Muscle of arm (tissue), 12 donors: ENCODE results near the gene CNTN1. TPM values are rescaled to one million over a fixed set of nuclear protein-coding genes. Genes with fewer than 3 reads are reported as not detected.
A peak's percentile ranks its signal among the peaks of the same experiment; 100 is the strongest.

Source experiments
- DNase-seq: peaks from one replicate; pipeline ENCODE4 v3.0.0-alpha.2; 2013
- polyA plus RNA-seq, 12 donors: library from polyadenylated mRNA; unstranded; fragments of 120-200 nt; gene quantifications; one replicate each; pipeline ENCODE4 v1.2.1, GENCODE V29; 2013; ENCODE audit not compliant: insufficient read length in 12 of 12

Gene CNTN1
- polyA plus RNA-seq, 12 donors = 8.6 to 53.4 (median 17.1) TPM; not detected in 1

DNA sequence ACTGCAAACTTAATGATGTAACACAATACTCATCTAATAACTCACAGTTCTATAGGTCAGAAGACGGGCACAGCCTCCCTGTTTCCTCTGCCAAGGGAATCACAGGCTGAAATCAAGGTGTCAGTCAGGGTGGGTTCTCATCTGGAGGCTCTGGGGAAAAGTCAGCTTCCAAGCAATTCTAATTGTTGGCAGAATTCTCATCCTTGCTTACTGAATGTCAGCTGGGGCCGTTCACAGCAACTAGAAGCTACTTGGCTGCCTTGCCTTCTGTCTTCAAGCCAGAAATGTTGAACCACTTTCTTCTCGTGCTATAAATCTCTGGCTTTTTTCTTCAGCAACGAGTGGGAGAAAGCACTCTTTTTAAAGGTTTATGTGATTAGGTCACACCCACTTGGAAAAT lies 415.8 kb downstream of the CNTN1 start:
- peak; percentile 72 for DNase-seq

- no peak for DNase-seq
Observed at GRCh38 chr12:41112903-41113302, 420.7 kb downstream of the CNTN1 start.

- DNase-seq = no peak
Observed at GRCh38 chr12:41120211-41120610, 428.0 kb downstream of the CNTN1 start.

GRCh38 chr12:41121374-41121773 lies 429.1 kb downstream of the CNTN1 start:
- no peak for DNase-seq
